HG03095 (cell line): ENCODE results near the gene TNPO1.

Source experiments
- ATAC-seq: cut with Tn5 transposase; IDR thresholded peaks from one replicate; pipeline ENCODE4 v1.9.1; 2021; ENCODE audit warnings: moderate library complexity; ENCODE audit not compliant: unreplicated experiment

TNPO1 gene

GRCh38 chr5:72817671-72818266 is 1.3 kb downstream of the TNPO1 start:
- ATAC-seq = no peak

DNA sequence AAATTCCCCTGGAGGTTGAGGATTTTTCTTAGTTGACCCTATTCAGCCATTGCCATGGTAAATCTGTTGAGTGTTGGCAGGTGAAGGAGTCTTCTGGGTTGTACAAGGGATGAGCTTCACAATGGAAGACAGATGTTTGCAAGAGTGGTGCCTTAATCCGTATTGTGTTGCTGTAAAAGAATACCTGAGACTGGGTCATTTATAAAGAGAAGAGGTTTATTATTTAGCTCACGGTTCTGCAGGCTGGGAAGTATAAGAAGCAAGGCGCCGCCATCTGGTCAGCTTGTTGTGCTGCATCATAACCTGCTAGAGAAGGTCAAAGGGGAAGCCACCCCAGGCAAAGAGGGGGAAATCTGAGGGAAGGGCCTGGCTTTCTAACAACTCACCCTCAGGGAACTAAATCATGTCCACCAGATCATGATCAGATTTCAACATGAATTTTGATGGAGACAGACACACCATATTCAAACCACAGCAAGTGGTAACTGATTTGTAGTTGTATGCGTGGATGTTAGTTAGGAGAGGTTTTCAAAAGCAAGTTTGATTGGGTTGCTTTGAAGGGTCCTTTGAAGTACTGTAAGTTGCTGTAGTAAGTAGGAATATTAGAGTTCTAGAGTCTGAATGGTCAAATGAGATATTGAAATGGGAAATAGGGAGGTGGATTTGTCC is 2.5 kb downstream of the TNPO1 start:
- no peak for ATAC-seq

- ATAC-seq = no peak
These were observed 5.3 kb downstream of the TNPO1 start for GRCh38 chr5:72821776-72822175.

DNA sequence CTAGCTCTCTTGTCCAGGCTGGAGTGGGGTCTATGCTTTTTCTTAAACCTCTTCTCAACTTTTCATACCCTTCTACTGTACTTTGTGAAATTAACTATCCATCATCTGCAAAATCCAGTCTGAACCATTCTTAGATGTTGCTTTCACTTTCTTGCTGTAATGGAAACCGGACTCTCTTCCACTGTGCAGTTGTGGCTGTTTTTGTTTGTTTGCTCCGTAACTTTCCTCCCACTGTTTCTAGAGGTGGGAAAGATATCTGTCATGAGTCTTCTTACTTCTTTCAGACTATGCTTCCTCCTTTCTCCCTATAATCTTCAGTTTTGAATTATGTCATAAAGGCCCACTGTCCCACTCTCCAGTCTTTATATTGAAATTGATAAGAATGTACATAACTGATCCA is 6.5 kb downstream of the TNPO1 start:
- no peak for ATAC-seq

GRCh38 chr5:72829707-72830106 is 13.2 kb downstream of the TNPO1 start:
- no peak for ATAC-seq

GRCh38 chr5:72830362-72830761 is 13.9 kb downstream of the TNPO1 start:
- no peak for ATAC-seq

- no peak for ATAC-seq
These were observed 15.2 kb downstream of the TNPO1 start for GRCh38 chr5:72831685-72832084.

DNA sequence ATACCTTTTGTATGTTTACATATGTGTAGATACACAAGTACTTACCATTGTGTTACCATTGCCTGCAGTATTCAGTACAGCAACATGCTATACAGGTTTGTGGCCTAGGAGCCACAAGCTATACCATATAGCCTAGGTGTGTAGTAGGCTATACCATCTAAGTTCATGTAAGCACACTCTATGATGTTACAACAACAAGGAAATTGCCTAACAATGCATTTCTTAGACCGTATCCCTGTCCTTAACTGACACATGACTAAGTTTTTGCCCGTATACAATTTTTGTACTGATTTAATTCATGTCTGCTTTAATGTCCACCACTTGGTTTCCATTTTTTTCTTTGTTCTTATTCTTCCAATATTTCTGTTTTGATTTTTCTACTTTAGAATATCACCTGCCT is 18.5 kb downstream of the TNPO1 start:
- no peak for ATAC-seq

GRCh38 chr5:72835633-72836032 is 19.2 kb downstream of the TNPO1 start:
- ATAC-seq = no peak

DNA sequence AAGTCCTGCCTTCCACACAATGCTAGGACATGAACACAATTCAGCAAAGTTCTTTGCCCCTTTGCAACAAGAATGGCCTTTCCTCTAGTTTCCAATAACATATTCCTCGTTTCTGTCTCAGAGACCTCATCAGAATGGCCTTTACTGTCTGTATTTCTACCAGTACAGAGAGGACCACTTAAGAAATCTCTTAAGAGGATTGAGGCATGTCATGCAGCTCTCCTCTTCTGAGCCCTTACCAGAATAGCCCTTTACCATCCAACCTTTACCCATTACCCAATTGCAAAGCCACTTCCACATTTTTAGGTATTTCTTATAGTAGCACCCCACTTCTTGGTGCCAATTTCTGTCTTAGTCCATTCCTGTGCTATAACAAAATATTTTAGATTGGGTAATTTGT is 20.3 kb downstream of the TNPO1 start:
- ATAC-seq = no peak

DNA sequence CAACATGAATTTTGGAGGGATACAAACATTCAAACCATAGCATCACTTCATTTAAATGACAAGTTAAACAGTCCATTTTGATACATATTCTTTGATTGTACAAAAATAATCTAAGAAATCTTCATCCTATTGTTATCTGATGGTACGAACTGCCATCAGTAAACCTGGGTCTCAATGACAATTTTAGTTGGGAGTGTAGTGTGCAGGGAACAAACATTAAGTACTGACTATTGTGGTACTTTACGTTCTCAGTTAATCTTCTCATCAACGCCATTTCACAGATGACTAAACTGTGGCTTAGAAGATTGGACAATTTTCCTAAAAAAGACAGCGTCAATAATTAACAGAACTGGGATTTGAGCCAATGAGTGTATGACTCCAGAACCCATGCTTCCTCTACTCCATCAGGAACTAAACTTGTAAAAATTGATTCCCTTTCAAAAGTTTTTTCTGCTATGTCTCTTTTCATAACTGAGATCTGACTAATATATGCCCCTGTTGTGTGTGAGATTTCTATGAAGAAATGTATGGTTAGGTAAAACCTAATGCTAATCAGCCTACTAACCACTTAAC is 21.1 kb downstream of the TNPO1 start:
- no peak for ATAC-seq

DNA sequence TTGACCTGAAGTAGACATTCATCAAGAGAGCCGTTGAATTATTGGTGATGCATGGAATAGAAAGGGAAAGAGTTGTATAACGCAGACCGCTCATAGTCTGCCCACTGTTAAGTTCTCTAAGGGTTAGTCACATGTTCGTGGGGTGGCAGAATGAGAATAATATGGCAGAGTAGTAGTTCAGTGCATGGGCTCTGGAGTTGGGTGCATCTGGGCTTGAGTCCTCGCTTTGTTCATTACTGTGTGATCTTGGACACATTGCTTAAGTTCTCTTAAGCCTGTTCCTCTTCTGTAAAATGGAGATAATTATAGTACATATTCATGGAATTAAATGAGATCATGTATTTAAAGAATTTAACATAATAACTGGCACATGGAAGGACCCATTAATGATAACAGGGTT is 23.6 kb downstream of the TNPO1 start:
- no peak for ATAC-seq

GRCh38 chr5:72841756-72842535 is 25.5 kb downstream of the TNPO1 start:
- no peak for ATAC-seq

DNA sequence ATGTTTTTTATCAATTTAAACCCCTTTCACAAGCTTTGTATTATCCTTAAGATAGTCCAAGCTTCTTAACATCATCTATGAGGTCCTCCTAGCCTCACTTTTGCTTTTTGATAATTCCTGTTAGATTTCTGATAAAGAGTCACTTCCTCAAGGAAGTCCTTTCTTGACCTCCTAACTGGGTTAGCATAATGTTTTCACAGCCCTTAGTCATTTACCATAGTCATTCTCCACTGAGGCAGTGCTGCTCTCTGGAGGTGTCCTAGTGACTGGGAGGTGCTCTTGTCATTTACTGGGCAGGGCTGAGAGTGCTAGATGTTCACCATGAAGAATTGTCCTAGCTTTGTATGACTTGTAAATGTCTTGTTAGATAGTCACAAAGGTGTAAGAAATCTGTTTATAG is 26.4 kb downstream of the TNPO1 start:
- no peak for ATAC-seq

- ATAC-seq = no peak
These were observed 27.8 kb downstream of the TNPO1 start for GRCh38 chr5:72844218-72844603.

DNA sequence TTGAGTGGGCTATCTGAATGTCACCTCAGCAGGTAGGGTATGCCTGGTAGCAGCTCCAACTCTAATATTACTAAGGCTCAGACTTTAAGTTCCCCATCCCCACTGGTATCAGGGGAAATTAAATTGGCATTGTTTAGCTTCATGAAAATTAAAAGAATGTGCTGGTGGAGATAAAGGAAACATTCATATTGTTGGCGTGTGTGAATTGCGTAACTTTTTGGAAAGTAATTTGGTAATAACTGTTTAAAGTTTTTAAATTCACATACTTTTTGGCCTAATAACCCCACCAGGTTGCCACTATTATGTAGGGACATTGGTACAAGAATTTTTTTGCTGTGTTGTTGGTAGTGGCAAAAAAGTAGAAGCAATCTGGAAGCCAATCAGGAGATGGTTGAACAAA is 29.4 kb downstream of the TNPO1 start:
- no peak for ATAC-seq

DNA sequence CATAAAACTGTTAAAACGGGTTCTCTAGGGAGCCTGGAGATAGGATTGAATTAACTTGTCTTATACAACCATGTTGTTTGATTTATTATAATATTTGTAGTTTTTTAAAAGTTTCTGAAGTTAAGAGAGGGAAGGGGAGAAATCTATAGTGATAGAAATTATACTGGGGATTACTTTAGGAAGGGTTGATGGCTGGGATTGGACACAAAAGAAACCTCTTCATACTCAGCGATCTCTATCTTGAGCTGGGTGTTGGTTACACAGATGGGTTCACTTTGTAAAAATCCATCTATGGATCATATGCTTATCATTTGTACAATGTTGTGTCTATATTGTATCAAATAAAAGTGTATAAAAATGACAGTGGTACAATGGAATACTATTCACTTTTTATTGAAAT is 30.0 kb downstream of the TNPO1 start:
- ATAC-seq = no peak

DNA sequence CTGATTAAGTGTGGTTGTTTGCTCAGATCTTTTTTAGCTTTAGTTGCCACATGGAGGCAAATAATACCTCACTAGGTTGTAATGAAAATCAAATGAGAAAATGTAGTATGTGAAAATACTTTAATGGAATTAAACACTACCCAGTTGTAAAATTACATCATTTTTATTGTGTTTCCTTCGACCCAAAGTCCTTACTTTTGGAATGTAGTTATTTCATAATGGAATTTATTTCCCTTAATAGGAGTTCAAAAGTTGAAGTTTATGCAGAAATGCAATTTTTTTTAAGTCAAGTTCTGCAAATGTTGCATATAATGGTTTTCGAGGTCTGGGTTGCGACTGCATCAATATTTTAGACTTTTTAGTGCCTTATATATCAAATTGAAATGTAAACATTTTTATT is 31.0 kb downstream of the TNPO1 start:
- ATAC-seq = no peak

- ATAC-seq = peak; percentile 76
These were observed 31.6 kb downstream of the TNPO1 start for GRCh38 chr5:72847989-72848473.

DNA sequence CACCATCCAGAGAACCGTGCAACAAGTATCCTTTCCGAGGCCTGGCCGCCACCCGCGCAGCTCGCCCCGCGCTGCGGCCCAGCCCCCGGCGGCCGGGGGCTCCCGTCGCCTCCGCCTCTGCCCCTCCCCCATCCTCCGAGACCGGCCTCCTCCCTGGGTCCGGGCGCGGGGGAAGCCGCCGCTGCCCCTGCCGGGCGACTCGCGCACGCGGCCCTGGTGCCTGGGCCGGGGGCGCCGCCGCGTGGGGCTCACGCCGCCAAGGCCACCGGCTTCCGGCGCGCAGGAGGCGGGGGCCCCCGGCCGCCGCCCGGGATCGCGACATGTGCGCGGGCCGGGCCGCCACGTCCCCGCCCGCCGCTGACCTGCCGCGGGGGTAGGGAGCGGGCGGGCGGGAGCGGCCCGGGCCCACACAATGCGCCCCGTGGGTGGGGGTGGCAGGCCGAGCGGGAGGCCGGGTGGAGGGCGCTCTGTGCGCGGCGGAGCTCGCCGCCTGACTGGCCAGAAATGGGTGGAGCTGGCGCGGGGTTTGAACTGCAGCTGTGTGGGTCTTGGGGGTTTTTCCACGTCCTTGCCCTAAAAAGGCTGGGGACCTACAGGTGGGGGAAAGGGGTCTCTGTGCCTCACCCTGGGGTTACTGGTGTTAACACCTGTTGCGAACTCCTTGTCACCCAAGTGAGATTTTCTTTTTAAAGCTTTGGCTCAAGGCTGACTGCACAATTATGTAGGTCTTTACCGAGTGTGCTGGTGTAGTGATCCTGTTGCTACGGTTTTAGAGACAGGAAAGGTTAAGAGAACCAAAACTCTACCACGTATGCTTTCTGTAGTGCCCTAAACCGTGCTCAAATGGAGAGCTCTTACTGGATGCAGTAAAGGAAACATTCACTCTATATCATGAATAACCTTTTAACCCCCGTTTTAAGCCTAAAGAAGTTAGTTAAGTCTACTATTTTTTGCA is 32.3 kb downstream of the TNPO1 start:
- peak; percentile 50 for ATAC-seq

- ATAC-seq = no peak
These were observed 33.1 kb downstream of the TNPO1 start for GRCh38 chr5:72849546-72849945.
